K562 (cell line): Measurements from ENCODE around the gene CERS6. TPM values are rescaled to one million over a fixed set of nuclear protein-coding genes. Genes with fewer than 3 reads are reported as not detected.
A peak's percentile ranks its signal among the peaks of the same experiment; 100 is the strongest.

ENCODE experiments used
- ARID1B ChIP-seq: fragments of 450-650 bp; IDR thresholded peaks from 2 replicates; pipeline ENCODE4 v1.6.1; 2016; ENCODE audit warnings: antibody characterized with exemption, mild to moderate bottlenecking, inconsistent platforms
- CAMTA2 ChIP-seq: fragments of 250-450 bp; sonication (Bioruptor Pico); conservative IDR thresholded peaks from 2 replicates; pipeline ENCODE4 v1.5.1; 2022
- CBFB ChIP-seq: sonication (generic); formaldehyde crosslinking; IDR thresholded peaks from 2 replicates; pipeline ENCODE4 v1.4.0; 2020; ENCODE audit warnings: mild to moderate bottlenecking, missing genetic modification reagents
- FOXM1 ChIP-seq, 2 experiments: fragments of 450-650 bp in 1 of 2; sonication (generic) in 1 of 2; formaldehyde crosslinking in 1 of 2; IDR thresholded peaks; 2 replicates each; pipeline versions ENCODE4 v1.6.1 to v1.9.0; 2017 to 2022; ENCODE audit warnings: low read depth in 2 of 2, mild to moderate bottlenecking in 2 of 2, missing genetic modification reagents in 1 of 2, moderate library complexity in 1 of 2
- HES1 ChIP-seq: fragments of 450-650 bp; IDR thresholded peaks from 2 replicates; pipeline ENCODE4 v1.6.1; 2016; ENCODE audit warnings: low read depth, mild to moderate bottlenecking, moderate library complexity
- ID3 ChIP-seq, 2 experiments: fragments of 250-450 bp in 1 of 2; fragments of 450-650 bp in 1 of 2; sonication (Bioruptor Pico) in 1 of 2; IDR thresholded peaks; 2 replicates each; pipeline versions ENCODE4 v1.6.1 to v1.8.0; 2016 to 2021; ENCODE audit warnings: mild to moderate bottlenecking in 2 of 2, moderate library complexity in 2 of 2, missing compliant biosample characterization in 1 of 2, missing genetic modification characterization in 1 of 2
- LCOR ChIP-seq: sonication (generic); formaldehyde crosslinking; IDR thresholded peaks from 2 replicates; pipeline ENCODE4 v1.8.0; 2022; ENCODE audit warnings: mild to moderate bottlenecking, missing genetic modification reagents
- MEF2A ChIP-seq: IDR thresholded peaks from 2 replicates; pipeline ENCODE4 v1.6.1; 2011; ENCODE audit warnings: low read depth, mild to moderate bottlenecking, low read length, moderate library complexity; ENCODE audit not compliant: control insufficient read depth
- RBM17 ChIP-seq: fragments of 200-400 bp; formaldehyde crosslinking; IDR thresholded peaks from 2 replicates; pipeline ENCODE4 v1.6.1; 2017; ENCODE audit warnings: low read depth, mild to moderate bottlenecking, low read length, borderline replicate concordance
- RFX1 ChIP-seq: fragments of 450-650 bp; IDR thresholded peaks from 2 replicates; pipeline ENCODE4 v1.6.1; 2016; ENCODE audit warnings: mild to moderate bottlenecking, moderate library complexity
- USF2 ChIP-seq: sonication (generic); formaldehyde crosslinking; IDR thresholded peaks from 2 replicates; pipeline ENCODE4 v1.5.0; 2020; ENCODE audit warnings: missing genetic modification reagents
- VEZF1 ChIP-seq: fragments of 200-800 bp; sonication (Bioruptor generic); IDR thresholded peaks from 2 replicates; pipeline ENCODE4 v1.6.1; 2017; ENCODE audit warnings: missing genetic modification characterization, missing compliant biosample characterization
- XRCC4 ChIP-seq: IDR thresholded peaks from one replicate; pipeline ENCODE4 v1.6.1; 2011; ENCODE audit not compliant: insufficient read depth, insufficient read length; ENCODE audit errors: extremely low read depth
- ZFX ChIP-seq: sonication (generic); formaldehyde crosslinking; IDR thresholded peaks from 2 replicates; pipeline ENCODE4 v1.8.0; 2022; ENCODE audit warnings: mild to moderate bottlenecking, missing genetic modification reagents, moderate library complexity
- ZNF395 ChIP-seq: fragments of 200-800 bp; sonication (Bioruptor generic); IDR thresholded peaks from 2 replicates; pipeline ENCODE4 v1.6.1; 2017; ENCODE audit warnings: missing genetic modification characterization, missing compliant biosample characterization
- ZNF436 ChIP-seq: fragments of 250-450, 450-650 bp; sonication (Bioruptor Pico); formaldehyde crosslinking; IDR thresholded peaks from 2 replicates; pipeline ENCODE4 v1.7.0; 2020; ENCODE audit warnings: mild to moderate bottlenecking
- ZNF586 ChIP-seq: fragments of 450-650 bp; formaldehyde crosslinking; conservative IDR thresholded peaks from 2 replicates; pipeline ENCODE4 v1.4.0; 2020; ENCODE audit warnings: mild to moderate bottlenecking, moderate library complexity
- ZNF639 ChIP-seq, 2 experiments: fragments of 200-800 bp in 1 of 2; sonication (Bioruptor generic) in 1 of 2; sonication (generic) in 1 of 2; formaldehyde crosslinking in 1 of 2; IDR thresholded peaks in 1 of 2; conservative IDR thresholded peaks in 1 of 2; 2 replicates each; pipeline versions ENCODE4 v1.5.0 to v1.6.1; 2016 to 2020; ENCODE audit warnings: missing compliant biosample characterization in 1 of 2, missing genetic modification characterization in 1 of 2, missing genetic modification reagents in 1 of 2
- ZNF778 ChIP-seq: fragments of 450-650 bp; formaldehyde crosslinking; IDR thresholded peaks from 2 replicates; pipeline ENCODE4 v1.4.0; 2020; ENCODE audit warnings: mild to moderate bottlenecking, moderate library complexity
- ZSCAN29 ChIP-seq: fragments of 450-650 bp; IDR thresholded peaks from 2 replicates; pipeline ENCODE4 v1.6.1; 2017
- polyA plus RNA-seq, 8 experiments: library from polyadenylated mRNA; depleted of rRNA in 4 of 8; stranded (reverse) in 5 of 8; unstranded in 3 of 8; fragments of >200 nt; fragmentation: Nextera tagmentation in 2 of 8; fragmentation: Illumina TruSeq in 1 of 8; extraction: Ambion mirVana in 2 of 8; extraction: Trizol in 1 of 8; gene quantifications; 2 replicates each; pipeline versions ENCODE4 v1.2.1 to v1.2.3, GENCODE V29; 2011 to 2014; ENCODE audit warnings: inconsistent platforms in 1 of 8, missing spikeins in 1 of 8
- total RNA-seq, 7 experiments: library from RNA; depleted of rRNA in 6 of 7; stranded (reverse); fragments of >200 nt in 6 of 7; fragmentation: Illumina TruSeq in 2 of 7; extraction: Trizol in 2 of 7; gene quantifications; 2 replicates each; pipeline versions ENCODE4 v1.2.1 to v1.2.3, GENCODE V29; 2011 to 2021; ENCODE audit warnings: low replicate concordance in 1 of 7

The CERS6 gene
- total and polyA plus RNA-seq, 9 of the 15 experiments (the other 6 are each of a cell fraction or from before 2014, with no cell fraction given) = 1.6 to 13.6 (median 11.4) TPM

- TF ChIP-seq USF2 (CRISPR knock-in tag) (peak; percentile 92), LCOR (CRISPR knock-in tag) (peak; percentile 98), HES1 (no peak), XRCC4 (no peak), FOXM1 (IDR thresholded peaks at IDR 0.05; ENCODE audit: low read depth) (no peak), FOXM1 (CRISPR knock-in tag; IDR thresholded peaks at IDR 0.05; ENCODE audit: low read depth) (no peak), ZNF778 (CRISPR knock-in tag) (no peak), ID3 (CRISPR knock-in tag; IDR thresholded peaks at IDR 0.05) (no peak), ID3 (tag; IDR thresholded peaks at IDR 0.05) (peak; percentile 78), ZSCAN29 (no peak), MEF2A (no peak), ZNF639 (CRISPR knock-in tag; conservative IDR thresholded peaks at IDR 0.05 in 1 of 2, IDR thresholded peaks at IDR 0.05 in 1 of 2) (peak in 1 of 2 experiments; percentile 61; a peak in 1 of 4 replicates), VEZF1 (CRISPR knock-in tag) (peak; percentile 87), RFX1 (no peak), CAMTA2 (no peak), ARID1B (no peak), CBFB (CRISPR knock-in tag) (peak; percentile 61; the same call in 1 of the 2 replicates), RBM17 (no peak), ZFX (peak; percentile 61), ZNF586 (no peak), ZNF395 (CRISPR knock-in tag) (no peak), ZNF436 (CRISPR knock-in tag) (no peak)
Measured at GRCh38 chr2:168455645-168456520, at the start of gene CERS6 (continued).
